Thoracic aorta (tissue), 2 donors: ENCODE measurements around the gene DIS3L. TPM values are rescaled to one million over a fixed set of nuclear protein-coding genes. Genes with fewer than 3 reads are reported as not detected.
"Not testable (repeated sequence)": the region's sequence is repeated elsewhere in the genome, so short reads cannot be mapped to it uniquely, and the experiment has no call there.

Source experiments
- ATAC-seq: fragments of 150-250 bp; one replicate; pipeline ENCODE4 v1.8.0; 2017; ENCODE audit warnings: low read depth; ENCODE audit not compliant: insufficient number of reproducible peaks, low FRiP score
- DNase-seq: peaks from one replicate; pipeline ENCODE4 v3.0.0-alpha.2; 2020; ENCODE audit warnings: low spot score
- H3K27ac ChIP-seq, 2 donors: fragments of 200-600 bp; sonication (generic); 1 replicate in 1 of 2; 2 replicates in 1 of 2; pipeline ENCODE4 v1.5.1; 2016; ENCODE audit warnings: mild to moderate bottlenecking in 2 of 2, moderate library complexity in 2 of 2
- H3K27me3 ChIP-seq: fragments of 200-600 bp; sonication (generic); replicated peaks from 2 replicates; pipeline ENCODE4 v1.6.0; 2016; ENCODE audit warnings: mild to moderate bottlenecking; ENCODE audit not compliant: insufficient read depth
- H3K36me3 ChIP-seq: fragments of 200-600 bp; sonication (generic); one replicate; pipeline ENCODE4 v1.5.1; 2016
- H3K4me1 ChIP-seq, 2 donors: fragments of 200-600 bp; sonication (generic); 1 replicate in 1 of 2; 2 replicates in 1 of 2; pipeline versions ENCODE4 v1.5.1 to v1.6.0; 2016; ENCODE audit warnings: low read depth in 2 of 2, mild to moderate bottlenecking in 1 of 2; ENCODE audit not compliant: control insufficient read depth in 1 of 2
- H3K4me3 ChIP-seq: fragments of 200-600 bp; sonication (generic); 2 replicates; pipeline ENCODE4 v1.5.1; 2016; ENCODE audit warnings: mild to moderate bottlenecking
- H3K9me3 ChIP-seq: fragments of 200-600 bp; sonication (generic); 2 replicates; pipeline ENCODE4 v1.5.1; 2016
- CTCF ChIP-seq: fragments of 200-600 bp; sonication (generic); IDR thresholded peaks from one replicate; pipeline ENCODE4 v1.5.1; 2019; ENCODE audit warnings: antibody characterized with exemption
- total RNA-seq, 2 donors: library from RNA; depleted of rRNA; stranded (reverse); fragments of >200 nt; gene quantifications; one replicate each; pipeline versions ENCODE4 v1.1.0 to v1.2.3, GENCODE V29; 2016

DIS3L gene
- total RNA-seq, 2 donors from 2014 or later = 36.8 to 45.1 TPM

GRCh38 chr15:66364944-66365528 is 71.7 kb downstream of the DIS3L start:
- no peak for TF ChIP-seq CTCF
- no peaks in the 10 kb centered on the region for H3K27me3 ChIP-seq
- no peaks in the 10 kb centered on the region for H3K36me3 ChIP-seq
- H3K9me3 ChIP-seq = no peaks in the 10 kb centered on the region
- no peak overlapping the region for H3K27ac ChIP-seq
- no peak for DNase-seq
- ATAC-seq = no peak
- no peak overlapping the region for H3K4me3 ChIP-seq
- H3K4me1 ChIP-seq = no peaks in the 10 kb centered on the region

DNA sequence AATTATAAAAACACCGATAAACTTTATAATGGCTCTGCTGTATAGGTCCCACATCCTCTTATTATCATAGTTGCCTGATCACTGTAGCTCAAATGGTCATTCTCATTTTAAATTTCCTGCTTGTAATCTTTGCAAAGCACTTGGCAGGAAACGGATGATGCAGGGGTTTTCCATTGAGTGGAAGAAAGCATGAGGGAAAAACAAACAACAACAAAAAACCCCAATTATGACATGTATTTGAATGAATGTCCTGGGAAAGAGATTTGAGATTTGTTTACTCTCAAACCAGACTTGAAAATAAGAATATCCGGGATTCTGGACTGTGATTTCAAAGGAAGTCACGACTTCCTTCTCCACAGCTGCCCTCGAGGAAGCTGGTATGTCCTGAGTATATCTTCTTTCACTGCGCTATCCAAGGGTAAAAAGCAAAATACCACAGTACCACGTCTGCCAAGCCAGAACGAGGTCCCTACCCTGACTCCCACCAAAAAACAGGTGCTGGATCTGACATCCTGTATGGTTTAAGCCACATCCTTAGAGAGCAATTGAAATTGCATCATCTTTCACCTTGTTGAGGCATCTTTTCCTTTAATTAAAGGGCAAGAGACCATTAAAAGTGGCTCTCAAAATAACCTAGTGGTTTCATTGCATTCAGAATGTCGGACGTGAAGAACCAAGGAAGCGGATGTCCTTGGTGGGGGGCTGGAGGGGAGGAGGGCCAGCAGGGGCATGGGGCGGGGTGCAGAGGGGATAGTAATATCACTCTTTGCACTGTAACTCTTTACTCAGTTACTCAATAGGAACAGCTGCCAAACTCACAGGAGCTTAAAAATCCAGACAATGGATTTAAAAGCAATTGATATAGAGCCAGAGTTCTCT is 76.6 kb downstream of the DIS3L start:
- H3K9me3 ChIP-seq = peaks cover 7% of the 10 kb centered on the region
- H3K27me3 ChIP-seq = no peaks in the 10 kb centered on the region
- H3K4me3 ChIP-seq = peak overlapping the region; percentile 53
- ATAC-seq (no peak), DNase-seq (no peak)
- H3K36me3 ChIP-seq = no peaks in the 10 kb centered on the region
- TF ChIP-seq CTCF = no peak
- H3K4me1 ChIP-seq = no peaks in the 10 kb centered on the region
- no peak overlapping the region for H3K27ac ChIP-seq

DNA sequence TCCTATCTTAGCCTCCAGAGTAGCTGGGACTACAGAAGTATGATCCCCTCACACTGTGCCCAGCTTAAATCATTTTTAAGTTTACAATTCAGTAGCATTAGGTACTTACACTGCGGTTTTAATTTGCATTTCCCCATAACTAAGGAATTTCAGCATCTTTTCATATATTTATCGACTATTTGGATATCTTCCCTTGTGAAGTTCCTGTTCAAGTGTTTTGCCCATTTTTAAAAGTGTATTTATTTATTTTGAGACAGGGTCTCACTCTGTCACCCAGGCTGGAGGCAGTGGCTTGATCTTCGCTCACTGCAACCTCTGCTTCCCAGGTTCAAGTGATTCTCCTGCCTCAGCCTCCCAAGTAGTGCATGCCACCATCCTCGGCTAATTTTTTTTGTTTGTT is 80.8 kb downstream of the DIS3L start:
- TF ChIP-seq CTCF = no peak
- Histone ChIP-seq H3K27me3 (no peaks in the 10 kb centered on the region), H3K9me3 (peaks cover 7% of the 10 kb centered on the region), H3K4me3 (no peak overlapping the region), H3K27ac (no peak overlapping the region), H3K4me1 (no peaks in the 10 kb centered on the region), H3K36me3 (no peaks in the 10 kb centered on the region)
- ATAC-seq (no peak), DNase-seq (no peak)

DNA sequence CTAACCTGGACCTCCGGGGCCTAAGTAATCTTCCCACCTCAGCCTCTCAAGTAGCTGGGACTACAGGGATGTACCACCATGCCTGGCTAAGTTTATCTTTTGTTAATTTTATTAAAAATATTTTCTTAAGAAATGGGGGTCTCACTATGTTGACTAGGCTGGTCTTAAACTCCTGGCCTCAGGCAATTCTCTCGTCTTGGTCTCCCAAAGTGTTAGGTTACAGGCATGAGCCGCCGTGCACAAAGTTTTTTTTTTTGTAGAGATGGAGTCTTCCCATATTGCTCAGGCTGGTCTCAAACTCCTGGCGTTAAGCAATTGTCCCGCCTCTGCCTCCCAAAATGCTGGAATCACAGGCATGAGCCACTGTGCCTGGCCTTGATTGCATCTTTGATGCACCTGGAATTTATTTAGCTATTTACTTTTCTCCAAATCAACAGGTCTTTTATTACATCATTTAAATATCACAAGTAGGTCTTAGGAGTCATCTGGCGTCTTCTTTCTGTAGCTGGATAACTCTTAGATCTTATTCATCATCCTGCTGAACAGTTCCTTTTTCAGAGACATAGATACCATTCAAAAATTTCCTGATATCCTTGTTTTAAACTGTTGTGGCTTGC is 85.6 kb downstream of the DIS3L start:
- H3K4me3 ChIP-seq = no peak overlapping the region
- TF ChIP-seq CTCF = no peak
- no peaks in the 10 kb centered on the region for H3K36me3 ChIP-seq
- DNase-seq = no peak
- no peaks in the 10 kb centered on the region for H3K27me3 ChIP-seq
- ATAC-seq = no peak
- no peaks in the 10 kb centered on the region for H3K4me1 ChIP-seq
- H3K27ac ChIP-seq = no peak overlapping the region
- H3K9me3 ChIP-seq = peaks cover 7% of the 10 kb centered on the region

- H3K27me3 ChIP-seq, ATAC-seq, H3K9me3 ChIP-seq, H3K27ac ChIP-seq, H3K4me3 ChIP-seq, H3K36me3 ChIP-seq, DNase-seq, H3K4me1 ChIP-seq: not testable (repeated sequence)
Observed at GRCh38 chr15:66381376-66381775, 88.0 kb downstream of the DIS3L start.

Other genes starting within 250 kb of the DIS3L start
- not detected for gene MEGF11, start 39.8 kb upstream of the DIS3L start, total RNA-seq
- gene TIPIN, start 63.1 kb downstream of the DIS3L start, total RNA-seq = 10 to 100 TPM in 1 of 2 donors, 1 to 10 TPM in 1; 2.8 to 13.1 TPM
- gene MAP2K1, start 93.3 kb downstream of the DIS3L start, total RNA-seq = 10 to 100 TPM; 58.7 to 62.3 TPM
- gene SNAPC5, start 204.2 kb downstream of the DIS3L start, total RNA-seq = 10 to 100 TPM; 30.3 to 38.1 TPM
- gene RPL4, start 211.3 kb downstream of the DIS3L start, total RNA-seq = 1,000 to 10,000 TPM; 1,880 to 3,413 TPM
- gene ZWILCH, start 211.8 kb downstream of the DIS3L start, total RNA-seq = 1 to 10 TPM; 3.0 to 8.4 TPM